Measurements from ENCODE around the gene NXPE3.

DNA sequence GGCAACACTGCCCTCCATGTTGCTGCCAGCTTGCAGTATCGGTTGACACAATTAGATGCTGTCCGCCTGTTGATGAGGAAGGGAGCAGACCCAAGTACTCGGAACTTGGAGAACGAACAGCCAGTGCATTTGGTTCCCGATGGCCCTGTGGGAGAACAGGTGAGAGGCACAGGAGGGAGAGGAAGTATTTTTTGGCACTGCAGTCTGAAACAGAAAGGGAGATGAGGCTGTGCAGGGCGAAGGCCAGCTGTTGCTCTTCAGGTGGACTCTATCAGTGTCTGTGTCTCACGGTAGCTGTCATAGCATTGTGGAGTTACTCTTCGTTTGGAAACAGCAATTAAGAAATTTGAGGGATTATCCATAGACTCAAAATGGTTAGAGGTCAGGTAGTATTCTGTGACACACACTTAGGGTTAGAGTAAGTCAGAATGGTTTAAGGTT, 78.3 kb downstream of the NXPE3 start:
- TF ChIP-seq PPARA (CRISPR knock-in tag; IDR thresholded peaks at IDR 0.05; ENCODE audit: borderline replicate concordance) (no peak), ZC3H10 (CRISPR knock-in tag; IDR thresholded peaks at IDR 0.05) (no peak), SNAI2 (CRISPR knock-in tag; IDR thresholded peaks at IDR 0.05) (no peak), CSDC2 (CRISPR knock-in tag; IDR thresholded peaks at IDR 0.05) (no peak)

All from SK-N-SH treated with all-trans-retinoic acid at 6 μM for 48 hours (cell line).